B cell (primary cell): ENCODE results near the gene PACSIN2.

ENCODE experiments used
- EZH2 ChIP-seq: IDR thresholded peaks from 2 replicates; pipeline ENCODE4 v1.6.1; 2012; ENCODE audit warnings: borderline replicate concordance, low read depth, mild to moderate bottlenecking, moderate library complexity, low read length; ENCODE audit not compliant: insufficient read depth, poor library complexity, severe bottlenecking
- TF ChIP-seq, protein P1 (sequence below): fragments of 200-600 bp; IDR thresholded peaks from one replicate; pipeline ENCODE4 v1.8.0; 2022; ENCODE audit warnings: antibody characterized with exemption, mild to moderate bottlenecking

DNA sequence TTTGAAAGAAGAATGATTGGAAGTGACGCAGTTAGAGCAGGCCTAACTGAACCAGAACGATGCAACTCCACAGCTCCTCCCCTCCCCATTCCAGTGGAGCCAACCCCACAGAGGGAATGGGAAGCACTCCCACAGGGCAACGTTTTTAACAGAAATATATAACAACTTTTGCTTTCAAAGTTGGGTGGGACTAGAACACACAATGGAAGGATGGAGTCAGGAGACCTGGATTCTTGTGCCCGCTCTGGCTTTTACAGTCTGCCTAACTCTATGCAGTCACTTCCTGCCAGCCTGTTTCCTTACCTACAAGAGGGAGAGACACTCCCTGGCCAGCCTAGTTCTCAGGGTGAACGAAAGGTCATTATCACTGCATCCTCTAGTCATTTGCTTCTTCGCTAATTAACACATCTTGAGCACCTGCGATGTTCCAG, 75.5 kb downstream of the PACSIN2 start:
- TF ChIP-seq, protein P1, sequence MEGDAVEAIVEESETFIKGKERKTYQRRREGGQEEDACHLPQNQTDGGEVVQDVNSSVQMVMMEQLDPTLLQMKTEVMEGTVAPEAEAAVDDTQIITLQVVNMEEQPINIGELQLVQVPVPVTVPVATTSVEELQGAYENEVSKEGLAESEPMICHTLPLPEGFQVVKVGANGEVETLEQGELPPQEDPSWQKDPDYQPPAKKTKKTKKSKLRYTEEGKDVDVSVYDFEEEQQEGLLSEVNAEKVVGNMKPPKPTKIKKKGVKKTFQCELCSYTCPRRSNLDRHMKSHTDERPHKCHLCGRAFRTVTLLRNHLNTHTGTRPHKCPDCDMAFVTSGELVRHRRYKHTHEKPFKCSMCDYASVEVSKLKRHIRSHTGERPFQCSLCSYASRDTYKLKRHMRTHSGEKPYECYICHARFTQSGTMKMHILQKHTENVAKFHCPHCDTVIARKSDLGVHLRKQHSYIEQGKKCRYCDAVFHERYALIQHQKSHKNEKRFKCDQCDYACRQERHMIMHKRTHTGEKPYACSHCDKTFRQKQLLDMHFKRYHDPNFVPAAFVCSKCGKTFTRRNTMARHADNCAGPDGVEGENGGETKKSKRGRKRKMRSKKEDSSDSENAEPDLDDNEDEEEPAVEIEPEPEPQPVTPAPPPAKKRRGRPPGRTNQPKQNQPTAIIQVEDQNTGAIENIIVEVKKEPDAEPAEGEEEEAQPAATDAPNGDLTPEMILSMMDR = no peak
- TF ChIP-seq EZH2 = no peak
